Transverse colon (tissue), 4 donors: ENCODE results near the gene C9orf50. TPM values are rescaled to one million over a fixed set of nuclear protein-coding genes. Genes with fewer than 3 reads are reported as not detected.

Source experiments
- DNase-seq: peaks from one replicate; pipeline ENCODE4 v3.0.0-alpha.2; 2019
- H3K27ac ChIP-seq, 4 donors: fragments of 200-600 bp; sonication (generic); 2 replicates each; pipeline ENCODE4 v1.5.1; 2016 to 2018; ENCODE audit warnings: inconsistent platforms in 4 of 4
- H3K27me3 ChIP-seq: fragments of 200-600 bp; sonication (generic); 2 replicates; pipeline ENCODE4 v1.5.1; 2017; ENCODE audit warnings: inconsistent platforms
- H3K36me3 ChIP-seq, 4 donors: fragments of 200-600 bp; sonication (generic); 2 replicates each; pipeline ENCODE4 v1.5.1; 2017 to 2019; ENCODE audit warnings: inconsistent platforms in 4 of 4
- H3K4me1 ChIP-seq, 4 donors: fragments of 200-600 bp; sonication (generic); 2 replicates each; pipeline ENCODE4 v1.5.1; 2017 to 2020; ENCODE audit warnings: inconsistent platforms in 4 of 4
- H3K4me3 ChIP-seq, 4 donors: fragments of 200-600 bp; sonication (generic); 1 replicate in 1 of 4; 2 replicates in 3 of 4; pipeline versions ENCODE4 v1.5.1 to v1.6.1; 2017 to 2019; ENCODE audit warnings: inconsistent platforms in 4 of 4
- H3K9me3 ChIP-seq, 2 donors: fragments of 200-600 bp; sonication (generic); 2 replicates each; pipeline ENCODE4 v1.5.1; 2017 to 2019; ENCODE audit warnings: inconsistent platforms in 2 of 2
- EP300 ChIP-seq: sonication (generic); formaldehyde crosslinking; IDR thresholded peaks from one replicate; pipeline ENCODE4 v1.6.1; 2017; ENCODE audit warnings: antibody characterized with exemption, low read depth
- POLR2A ChIP-seq: fragments of 450-650 bp; IDR thresholded peaks from one replicate; pipeline ENCODE4 v1.6.1; 2016; ENCODE audit warnings: antibody characterized with exemption, mild to moderate bottlenecking, moderate library complexity
- POLR2AphosphoS5 ChIP-seq, 3 donors: sonication (generic); formaldehyde crosslinking; IDR thresholded peaks; one replicate each; pipeline ENCODE4 v1.6.1; 2016; ENCODE audit warnings: antibody characterized with exemption in 3 of 3
- WGBS, 2 donors: methylation state at CpG; one replicate each; pipeline ENCODE4 v1.1.5; 2018; ENCODE audit warnings: low coverage in 1 of 2; 5-methylcytosine and 5-hydroxymethylcytosine counted together
- in situ Hi-C, 4 donors: fragments of 200-750 bp; cut with MboI; loops; one replicate each; pipeline versions ENCODE4 v1.15.0 to v1.15.1; 2017; ENCODE audit warnings: low sequenced_read_pairs in 3 of 4, low pct_ligation_motif_present in 1 of 4, low pct_unique_long_range_greater_than_20kb in 1 of 4
- intact Hi-C: fragments of 100-400 bp; cut with DNase I; formaldehyde crosslinking; loops from one replicate; pipeline ENCODE4 v1.15.1; 2023; ENCODE audit warnings: low total_unique reads
- total RNA-seq, 4 donors: library from RNA; depleted of rRNA; stranded (reverse); fragments of >200 nt; gene quantifications; one replicate each; pipeline ENCODE4 v1.1.0, GENCODE V29; 2016
- TF ChIP-seq, protein P1 (sequence below), 5 experiments: fragments of 200-600 bp in 3 of 5; fragments of 450-650 bp in 2 of 5; sonication (generic) in 3 of 5; IDR thresholded peaks; 1 replicate in 2 of 5; 2 replicates in 3 of 5; pipeline ENCODE4 v1.5.1; 2016 to 2017; ENCODE audit warnings: antibody characterized with exemption in 5 of 5, inconsistent platforms in 3 of 5, mild to moderate bottlenecking in 2 of 5, moderate library complexity in 1 of 5

C9orf50 gene
- total RNA-seq, 4 donors from 2014 or later = not detected

DNA sequence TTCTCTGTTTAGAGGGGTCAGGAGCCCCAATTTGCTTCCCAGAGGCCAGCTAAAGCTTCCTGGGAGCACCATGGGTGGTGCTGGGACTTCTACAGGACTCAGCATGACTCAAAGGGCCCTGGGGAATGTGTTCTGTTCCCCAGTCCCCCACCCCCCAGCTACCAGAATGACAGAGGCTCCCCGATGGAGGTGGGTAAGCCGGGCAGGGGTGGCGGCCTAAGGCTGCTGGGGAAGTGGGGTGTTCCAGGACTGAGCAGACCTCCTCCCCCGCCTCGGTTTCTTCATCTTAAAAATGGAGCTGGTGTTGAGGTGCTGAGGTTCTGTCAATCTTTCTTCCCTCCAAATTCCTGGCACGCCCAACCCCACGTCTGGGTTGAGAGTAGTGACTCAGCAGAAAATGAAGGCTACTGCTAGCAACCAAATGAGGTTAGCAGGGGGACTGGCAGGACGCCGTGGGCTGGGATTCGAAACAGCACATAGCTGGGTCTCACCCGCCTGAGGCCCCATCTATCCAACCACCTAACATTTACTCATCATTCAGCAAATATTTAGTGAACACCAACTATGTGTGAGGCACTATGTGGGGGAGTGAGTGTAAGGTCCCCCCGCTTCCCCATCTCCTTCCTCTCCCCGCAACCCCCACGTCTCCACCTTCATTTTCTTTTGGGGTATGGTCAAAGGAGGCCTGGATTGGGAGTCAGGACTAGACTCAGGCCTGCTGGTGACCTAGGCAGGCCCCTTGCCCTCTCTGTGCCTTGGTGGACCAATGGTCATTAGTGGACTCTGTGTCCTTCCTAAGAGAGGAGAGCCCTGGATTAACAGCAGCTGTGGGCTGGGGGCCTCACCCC lies 50.2 kb downstream of the C9orf50 start:
- intact Hi-C loops = no loop called here
- Histone ChIP-seq H3K36me3 (no peaks in the 10 kb centered on the region), H3K4me1 (peaks cover 12 to 34% (median 28%) of the 10 kb centered on the region in 4 donors), H3K27me3 (peaks cover 23% of the 10 kb centered on the region), H3K9me3 (no peaks in the 10 kb centered on the region), H3K27ac (peak overlapping the region; percentile 69 to 81 (median 76)), H3K4me3 (no peak overlapping the region)
- peak; percentile 42 for DNase-seq
- TF ChIP-seq POLR2AphosphoS5 (IDR thresholded peaks at IDR 0.05) (no peak), EP300 (no peak), POLR2A (no peak)
- TF ChIP-seq, protein P1, sequence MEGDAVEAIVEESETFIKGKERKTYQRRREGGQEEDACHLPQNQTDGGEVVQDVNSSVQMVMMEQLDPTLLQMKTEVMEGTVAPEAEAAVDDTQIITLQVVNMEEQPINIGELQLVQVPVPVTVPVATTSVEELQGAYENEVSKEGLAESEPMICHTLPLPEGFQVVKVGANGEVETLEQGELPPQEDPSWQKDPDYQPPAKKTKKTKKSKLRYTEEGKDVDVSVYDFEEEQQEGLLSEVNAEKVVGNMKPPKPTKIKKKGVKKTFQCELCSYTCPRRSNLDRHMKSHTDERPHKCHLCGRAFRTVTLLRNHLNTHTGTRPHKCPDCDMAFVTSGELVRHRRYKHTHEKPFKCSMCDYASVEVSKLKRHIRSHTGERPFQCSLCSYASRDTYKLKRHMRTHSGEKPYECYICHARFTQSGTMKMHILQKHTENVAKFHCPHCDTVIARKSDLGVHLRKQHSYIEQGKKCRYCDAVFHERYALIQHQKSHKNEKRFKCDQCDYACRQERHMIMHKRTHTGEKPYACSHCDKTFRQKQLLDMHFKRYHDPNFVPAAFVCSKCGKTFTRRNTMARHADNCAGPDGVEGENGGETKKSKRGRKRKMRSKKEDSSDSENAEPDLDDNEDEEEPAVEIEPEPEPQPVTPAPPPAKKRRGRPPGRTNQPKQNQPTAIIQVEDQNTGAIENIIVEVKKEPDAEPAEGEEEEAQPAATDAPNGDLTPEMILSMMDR (IDR thresholded peaks at IDR 0.05) = no peak
- in situ Hi-C loops = no loop called here
- 69% methylated on average over 14 of the region's 14 CpGs; no CpG with 5 or more reads in 1 of the 2 donors for WGBS, 2 donors

DNA sequence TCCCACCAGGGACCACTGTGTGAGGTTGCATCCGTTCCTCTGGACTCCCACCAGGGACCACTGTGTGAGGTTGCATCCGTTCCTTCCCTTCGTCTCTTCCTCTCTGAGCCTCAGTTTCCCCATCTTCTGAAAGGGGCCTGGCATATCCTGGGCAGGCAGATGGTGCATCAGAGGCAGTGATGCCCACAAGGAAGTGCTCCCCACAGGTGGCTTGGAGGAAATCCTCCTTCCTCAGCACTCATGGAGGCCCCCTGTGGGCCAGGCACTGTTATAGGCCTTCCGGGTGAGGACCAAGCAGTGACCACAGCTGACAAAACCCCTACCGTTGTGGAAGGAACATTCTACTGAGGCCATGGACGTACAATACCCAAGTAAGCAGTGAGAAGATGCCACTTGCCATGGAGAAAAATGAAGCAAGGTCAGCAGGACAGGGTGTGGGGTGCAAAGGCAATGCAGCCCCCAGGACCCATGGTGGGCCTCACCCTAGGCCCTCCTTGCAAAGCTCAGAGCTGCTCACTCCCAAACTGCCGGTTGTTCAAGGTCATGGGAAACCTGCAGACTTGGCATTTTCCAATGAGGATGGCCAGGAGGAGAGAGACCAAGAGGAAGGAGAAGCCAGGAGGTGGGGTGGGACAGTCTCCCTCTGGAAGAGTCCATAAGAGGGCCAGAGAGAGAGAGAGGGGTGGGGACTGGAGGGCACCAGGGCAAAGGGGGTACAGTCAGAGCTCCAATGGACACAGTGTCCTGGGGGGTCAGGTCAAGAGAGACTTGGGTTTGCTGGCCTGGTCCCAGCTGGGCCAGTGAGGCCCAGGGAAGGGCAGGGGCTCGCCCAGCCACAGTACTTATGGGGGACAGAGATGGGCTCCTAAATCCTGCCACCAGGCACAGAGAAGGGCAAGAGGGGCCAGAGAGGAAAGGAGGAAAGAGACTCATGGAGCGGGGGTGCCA lies 51.1 kb downstream of the C9orf50 start:
- 63 to 82% methylated on average over 5 to 9 of the region's 9 CpGs for WGBS, 2 donors
- Histone ChIP-seq H3K4me3 (peak overlapping the region in 3 of 4 donors; percentile 32 to 50 (median 47)), H3K27ac (peak overlapping the region; percentile 69 to 81 (median 76)), H3K9me3 (no peaks in the 10 kb centered on the region), H3K4me1 (peaks cover 12 to 34% (median 28%) of the 10 kb centered on the region in 4 donors), H3K36me3 (no peaks in the 10 kb centered on the region), H3K27me3 (peaks cover 23% of the 10 kb centered on the region)
- in situ Hi-C loops = no loop called here
- intact Hi-C loops = no loop called here
- no peak for DNase-seq
- TF ChIP-seq POLR2AphosphoS5 (IDR thresholded peaks at IDR 0.05) (no peak), POLR2A (no peak), EP300 (no peak)
- TF ChIP-seq, protein P1 (IDR thresholded peaks at IDR 0.05) = peak; percentile 29 to 60 (median 37)

DNA sequence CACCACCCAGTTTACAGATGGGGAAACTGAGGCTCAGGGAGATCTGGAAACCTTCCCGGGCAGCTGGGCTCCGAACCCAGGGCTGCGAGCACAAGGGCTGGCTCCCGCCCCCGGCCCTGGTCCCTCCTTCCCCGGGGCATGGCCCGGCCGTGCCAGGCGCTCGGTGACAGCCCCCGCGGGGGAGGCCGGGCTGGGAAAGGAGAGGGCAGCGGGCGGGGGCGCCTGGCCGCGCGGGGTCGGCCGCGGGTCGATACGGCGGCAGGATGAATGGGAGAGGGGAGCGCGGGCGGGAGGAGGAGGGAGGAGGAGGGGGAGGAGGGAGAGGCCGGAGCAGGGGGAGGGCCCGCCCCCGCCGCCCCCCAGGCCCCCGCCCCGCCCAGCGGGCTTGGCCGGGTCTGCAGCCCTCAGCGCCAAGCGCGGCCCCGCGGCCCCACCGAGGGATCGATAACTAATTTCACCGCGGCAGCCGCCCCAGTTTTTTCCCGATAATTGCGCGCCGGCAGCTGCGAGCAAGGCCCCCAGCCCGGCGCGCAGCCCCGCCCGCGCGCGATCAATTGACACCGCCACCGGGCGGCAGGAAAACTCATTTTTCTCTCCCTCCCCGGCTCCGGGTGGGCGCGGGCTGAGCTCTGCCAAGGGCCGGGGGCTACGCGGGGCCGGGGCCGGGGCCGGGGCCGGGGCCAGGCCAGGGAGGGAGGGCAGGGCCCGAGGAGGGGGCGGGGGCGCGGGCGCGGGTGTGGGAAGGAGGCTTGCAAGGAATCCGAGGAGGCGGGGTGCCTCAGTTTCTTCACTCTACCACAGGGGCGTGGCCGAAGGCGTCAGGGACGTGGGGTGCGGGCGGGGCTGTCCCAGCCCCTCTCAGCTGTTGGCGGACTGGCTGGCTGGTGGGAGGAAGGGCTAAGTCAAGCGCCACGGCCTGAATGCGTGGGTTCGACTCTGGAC lies 52.1 kb downstream of the C9orf50 start:
- intact Hi-C loops = no loop called here
- 2% methylated on average over 44 of the region's 92 CpGs; no CpG with 5 or more reads in 1 of the 2 donors for WGBS, 2 donors
- peaks cover 23% of the 10 kb centered on the region for H3K27me3 ChIP-seq
- DNase-seq = peak; percentile 27
- peak overlapping the region; percentile 69 to 81 (median 76) for H3K27ac ChIP-seq
- H3K4me3 ChIP-seq = peak overlapping the region; percentile 20 to 50 (median 40)
- peaks cover 12 to 34% (median 28%) of the 10 kb centered on the region in 4 donors for H3K4me1 ChIP-seq
- H3K36me3 ChIP-seq = no peaks in the 10 kb centered on the region
- TF ChIP-seq POLR2A (no peak), POLR2AphosphoS5 (IDR thresholded peaks at IDR 0.05) (no peak), EP300 (no peak)
- TF ChIP-seq, protein P1 (IDR thresholded peaks at IDR 0.05) = no peak
- in situ Hi-C loops = no loop called here
- H3K9me3 ChIP-seq = no peaks in the 10 kb centered on the region
